WERI-Rb-1 (cell line): ENCODE results near the gene IL17RB.
A peak's percentile ranks its signal among the peaks of the same experiment; 100 is the strongest.

ENCODE experiments used
- DNase-seq: peaks from one replicate; pipeline ENCODE4 v3.0.0-alpha.2; 2020
- H3K27ac ChIP-seq: fragments of 250-450 bp; sonication (Bioruptor Pico); 2 replicates; pipeline ENCODE4 v1.5.1; 2020; ENCODE audit warnings: mild to moderate bottlenecking, moderate library complexity
- H3K27me3 ChIP-seq: fragments of 250-450 bp; sonication (Bioruptor Pico); 2 replicates; pipeline ENCODE4 v1.5.1; 2021; ENCODE audit warnings: mild to moderate bottlenecking, low read depth, moderate library complexity; ENCODE audit not compliant: insufficient read depth, severe bottlenecking
- H3K36me3 ChIP-seq: fragments of 250-450 bp; sonication (Bioruptor Pico); 2 replicates; pipeline ENCODE4 v1.5.1; 2020; ENCODE audit warnings: mild to moderate bottlenecking, moderate library complexity
- H3K4me3 ChIP-seq: 2 replicates; pipeline ENCODE4 v1.5.1; 2011; ENCODE audit warnings: low read depth, mild to moderate bottlenecking, control low read depth, low read length
- H3K9me3 ChIP-seq: fragments of 250-450 bp; sonication (Bioruptor Pico); 2 replicates; pipeline ENCODE4 v1.5.1; 2021; ENCODE audit warnings: mild to moderate bottlenecking, moderate library complexity; ENCODE audit not compliant: severe bottlenecking
- CTCF ChIP-seq: IDR thresholded peaks from 2 replicates; pipeline ENCODE4 v1.5.1; 2011; ENCODE audit warnings: low read depth, mild to moderate bottlenecking, control low read depth, inconsistent platforms, low read length

Gene IL17RB

GRCh38 chr3:53892286-53892637 lies 45.9 kb downstream of the IL17RB start:
- H3K36me3 ChIP-seq: peaks cover 19% of the 10 kb centered on the region
- no peaks in the 10 kb centered on the region for H3K27me3 ChIP-seq
- peak overlapping the region; percentile 64 for H3K27ac ChIP-seq
- H3K9me3 ChIP-seq: no peaks in the 10 kb centered on the region
- TF ChIP-seq CTCF: no peak
- peak overlapping the region; percentile 83 for H3K4me3 ChIP-seq
- DNase-seq: no peak

- Histone ChIP-seq H3K36me3 (no peaks in the 10 kb centered on the region), H3K27me3 (no peaks in the 10 kb centered on the region), H3K27ac (peak overlapping the region; percentile 0), H3K9me3 (no peaks in the 10 kb centered on the region), H3K4me3 (no peak overlapping the region)
- DNase-seq: peak; percentile 15
- no peak for TF ChIP-seq CTCF
These were observed 53.4 kb downstream of the IL17RB start for GRCh38 chr3:53899750-53900149.

- Histone ChIP-seq H3K36me3 (no peaks in the 10 kb centered on the region), H3K4me3 (no peak overlapping the region), H3K27ac (no peak overlapping the region), H3K27me3 (no peaks in the 10 kb centered on the region), H3K9me3 (no peaks in the 10 kb centered on the region)
- no peak for DNase-seq
- no peak for TF ChIP-seq CTCF
These were observed 54.4 kb downstream of the IL17RB start for GRCh38 chr3:53900666-53901331.

- no peaks in the 10 kb centered on the region for H3K27me3 ChIP-seq
- DNase-seq: no peak
- no peak for TF ChIP-seq CTCF
- H3K36me3 ChIP-seq: no peaks in the 10 kb centered on the region
- H3K4me3 ChIP-seq: no peak overlapping the region
- H3K9me3 ChIP-seq: no peaks in the 10 kb centered on the region
- H3K27ac ChIP-seq: no peak overlapping the region
These were observed 55.7 kb downstream of the IL17RB start for GRCh38 chr3:53902067-53902466.

GRCh38 chr3:53902711-53903110 lies 56.3 kb downstream of the IL17RB start:
- no peak for TF ChIP-seq CTCF
- no peak for DNase-seq
- H3K36me3 ChIP-seq: no peaks in the 10 kb centered on the region
- no peak overlapping the region for H3K27ac ChIP-seq
- no peaks in the 10 kb centered on the region for H3K9me3 ChIP-seq
- no peak overlapping the region for H3K4me3 ChIP-seq
- no peaks in the 10 kb centered on the region for H3K27me3 ChIP-seq

GRCh38 chr3:53913401-53913800 lies 67.0 kb downstream of the IL17RB start:
- TF ChIP-seq CTCF: no peak
- H3K9me3 ChIP-seq: no peaks in the 10 kb centered on the region
- DNase-seq: no peak
- no peaks in the 10 kb centered on the region for H3K27me3 ChIP-seq
- no peak overlapping the region for H3K4me3 ChIP-seq
- no peaks in the 10 kb centered on the region for H3K36me3 ChIP-seq
- H3K27ac ChIP-seq: no peak overlapping the region
